HepG2 (cell line): ENCODE data around the gene RBM45. TPM values are rescaled to one million over a fixed set of nuclear protein-coding genes. Genes with fewer than 3 reads are reported as not detected.

ENCODE experiments used
- AKAP8 ChIP-seq: sonication (generic); formaldehyde crosslinking; IDR thresholded peaks from 2 replicates; pipeline ENCODE4 v1.5.1; 2020; ENCODE audit warnings: mild to moderate bottlenecking, missing genetic modification reagents
- CBX1 ChIP-seq: IDR thresholded peaks from one replicate; pipeline ENCODE4 v1.6.1; 2016; ENCODE audit warnings: antibody characterized with exemption, low read depth
- DR1 ChIP-seq: sonication (generic); formaldehyde crosslinking; IDR thresholded peaks from 2 replicates; pipeline ENCODE4 v1.8.0; 2021; ENCODE audit warnings: mild to moderate bottlenecking, missing genetic modification reagents, inconsistent platforms
- JARID2 ChIP-seq: sonication (generic); formaldehyde crosslinking; IDR thresholded peaks from 2 replicates; pipeline ENCODE4 v1.8.1; 2023; ENCODE audit warnings: missing genetic modification reagents, inconsistent platforms; ENCODE audit not compliant: insufficient replicate concordance
- NFIC ChIP-seq: IDR thresholded peaks from 2 replicates; pipeline ENCODE4 v1.6.1; 2012; ENCODE audit warnings: mild to moderate bottlenecking, low read length, inconsistent platforms
- NFRKB ChIP-seq: fragments of 450-650 bp; IDR thresholded peaks from 2 replicates; pipeline ENCODE4 v1.6.1; 2017
- NONO ChIP-seq, 2 experiments: fragments of 450-650 bp in 1 of 2; sonication (generic) in 1 of 2; formaldehyde crosslinking in 1 of 2; IDR thresholded peaks in 1 of 2; conservative IDR thresholded peaks in 1 of 2; 2 replicates each; pipeline versions ENCODE4 v1.6.1 to v1.8.0; 2017 to 2022; ENCODE audit warnings: mild to moderate bottlenecking in 1 of 2, missing genetic modification reagents in 1 of 2, moderate library complexity in 1 of 2
- PPARG ChIP-seq: conservative IDR thresholded peaks from 2 replicates; pipeline ENCODE4 v1.6.1; 2016; ENCODE audit warnings: missing biosample characterization, missing genetic modification reagents
- RBM22 ChIP-seq: fragments of 200-400 bp; formaldehyde crosslinking; optimal IDR thresholded peaks from 2 replicates; pipeline ENCODE3; 2017; ENCODE audit warnings: mild to moderate bottlenecking, low read length, moderate library complexity
- RELA ChIP-seq: sonication (generic); formaldehyde crosslinking; IDR thresholded peaks from 2 replicates; pipeline ENCODE4 v1.4.0; 2020; ENCODE audit warnings: missing genetic modification reagents
- RFX5 ChIP-seq: IDR thresholded peaks from 2 replicates; pipeline ENCODE4 v1.6.1; 2011; ENCODE audit warnings: low read depth, low read length, improper control_type of control experiment
- SOX5 ChIP-seq: IDR thresholded peaks from 2 replicates; pipeline ENCODE4 v1.6.1; 2016; ENCODE audit warnings: borderline replicate concordance
- XRCC5 ChIP-seq: fragments of 200-400 bp; formaldehyde crosslinking; optimal IDR thresholded peaks from 2 replicates; pipeline ENCODE3; 2017; ENCODE audit warnings: mild to moderate bottlenecking, low read length
- ZNF101 ChIP-seq: sonication (generic); formaldehyde crosslinking; IDR thresholded peaks from 2 replicates; pipeline ENCODE4 v1.4.0; 2020; ENCODE audit warnings: mild to moderate bottlenecking, low read depth, missing genetic modification reagents, borderline replicate concordance
- ZNF232 ChIP-seq: sonication (generic); formaldehyde crosslinking; IDR thresholded peaks from 2 replicates; pipeline ENCODE4 v1.4.0; 2020; ENCODE audit warnings: missing genetic modification reagents, borderline replicate concordance
- ZNF3 ChIP-seq: IDR thresholded peaks from 2 replicates; pipeline ENCODE4 v1.7.0; 2017; ENCODE audit warnings: inconsistent platforms
- ZNF329 ChIP-seq: sonication (generic); formaldehyde crosslinking; IDR thresholded peaks from 2 replicates; pipeline ENCODE4 v1.9.0; 2021; ENCODE audit warnings: low read depth, mild to moderate bottlenecking, missing genetic modification reagents
- ZNF383 ChIP-seq: sonication (generic); formaldehyde crosslinking; IDR thresholded peaks from 2 replicates; pipeline ENCODE4 v1.4.0; 2020; ENCODE audit warnings: missing genetic modification reagents, mild to moderate bottlenecking, borderline replicate concordance
- ZNF563 ChIP-seq: sonication (generic); formaldehyde crosslinking; IDR thresholded peaks from 2 replicates; pipeline ENCODE4 v1.8.0; 2022; ENCODE audit warnings: mild to moderate bottlenecking, moderate library complexity, missing genetic modification reagents
- polyA plus RNA-seq, 8 experiments: library from polyadenylated mRNA; depleted of rRNA in 3 of 8; stranded (reverse) in 7 of 8; unstranded in 1 of 8; fragments of >200 nt; fragmentation: Illumina TruSeq in 4 of 8; extraction: Trizol in 4 of 8; gene quantifications; 2 replicates each; pipeline versions ENCODE4 v1.2.1 to v1.2.3, GENCODE V29; 2011 to 2016; ENCODE audit warnings: low read depth in 4 of 8, missing spikeins in 1 of 8, mixed read lengths in 1 of 8; ENCODE audit not compliant: insufficient read depth in 1 of 8
- total RNA-seq, 5 experiments: library from RNA; depleted of rRNA; stranded (reverse); fragments of >200 nt; fragmentation: Illumina TruSeq; extraction: Trizol; gene quantifications; 2 replicates each; pipeline ENCODE4 v1.2.3, GENCODE V29; 2016; ENCODE audit warnings: low read depth in 1 of 5
- TF ChIP-seq, protein P1 (sequence below): sonication (generic); formaldehyde crosslinking; IDR thresholded peaks from 2 replicates; pipeline ENCODE4 v1.8.0; 2022; ENCODE audit warnings: missing genetic modification reagents, mild to moderate bottlenecking, inconsistent platforms, borderline replicate concordance
- TF ChIP-seq, protein P2 (sequence below): sonication (generic); formaldehyde crosslinking; conservative IDR thresholded peaks from 2 replicates; pipeline ENCODE4 v1.4.0; 2020; ENCODE audit warnings: mild to moderate bottlenecking, missing genetic modification reagents, moderate library complexity
- TF ChIP-seq, protein P3 (sequence below), 2 experiments: sonication (generic) in 1 of 2; formaldehyde crosslinking in 1 of 2; IDR thresholded peaks; 2 replicates each; pipeline versions ENCODE4 v1.5.1 to v1.6.1; 2011 to 2020; ENCODE audit warnings: borderline replicate concordance in 1 of 2, low read depth in 1 of 2, low read length in 1 of 2, mild to moderate bottlenecking in 1 of 2, missing genetic modification reagents in 1 of 2, moderate library complexity in 1 of 2

RBM45 gene
- total and polyA plus RNA-seq, 2 of the 13 experiments (the other 11 are each of a cell fraction or from before 2014, with no cell fraction given) = 5.7 to 25.2 TPM

DNA sequence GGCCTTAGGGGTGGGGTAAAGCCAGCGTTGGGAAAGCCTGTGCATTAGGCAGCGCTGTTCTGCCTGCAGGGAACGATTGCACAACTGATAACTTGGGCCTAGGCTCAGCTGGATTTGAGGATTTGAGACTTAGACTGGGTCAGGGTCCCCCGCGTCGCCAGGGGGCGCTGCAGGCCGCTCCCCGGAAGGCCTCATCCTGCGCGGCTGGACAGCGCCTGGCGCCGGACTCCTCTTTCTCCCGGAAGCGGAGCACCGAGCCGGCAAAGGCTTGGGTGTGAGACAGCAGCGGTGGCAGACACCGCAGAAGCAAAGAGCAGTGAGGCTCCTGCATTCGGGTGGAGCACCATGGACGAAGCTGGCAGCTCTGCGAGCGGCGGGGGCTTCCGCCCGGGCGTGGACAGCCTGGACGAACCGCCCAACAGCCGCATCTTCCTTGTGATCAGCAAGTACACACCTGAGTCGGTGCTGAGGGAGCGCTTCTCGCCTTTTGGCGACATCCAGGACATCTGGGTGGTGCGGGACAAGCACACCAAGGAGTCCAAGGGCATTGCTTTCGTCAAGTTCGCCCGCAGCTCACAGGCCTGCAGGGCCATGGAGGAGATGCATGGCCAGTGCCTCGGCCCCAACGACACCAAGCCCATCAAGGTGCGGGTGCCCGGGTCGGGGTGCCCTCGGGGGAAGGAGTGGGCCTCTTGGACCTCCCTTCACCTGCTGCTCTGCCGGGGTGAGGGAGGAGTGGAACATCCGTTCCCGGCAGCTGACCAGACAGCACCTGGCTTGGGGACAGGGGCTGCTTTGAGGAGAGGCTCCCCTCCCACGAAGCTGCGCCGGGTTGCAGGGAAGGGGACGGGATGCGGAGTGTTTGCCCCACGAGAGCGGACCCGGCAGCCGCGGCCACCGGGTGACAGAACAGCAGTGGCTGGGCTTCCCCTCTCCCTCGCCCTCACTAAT lies at the start of gene RBM45 (continued):
- TF ChIP-seq, protein P1, sequence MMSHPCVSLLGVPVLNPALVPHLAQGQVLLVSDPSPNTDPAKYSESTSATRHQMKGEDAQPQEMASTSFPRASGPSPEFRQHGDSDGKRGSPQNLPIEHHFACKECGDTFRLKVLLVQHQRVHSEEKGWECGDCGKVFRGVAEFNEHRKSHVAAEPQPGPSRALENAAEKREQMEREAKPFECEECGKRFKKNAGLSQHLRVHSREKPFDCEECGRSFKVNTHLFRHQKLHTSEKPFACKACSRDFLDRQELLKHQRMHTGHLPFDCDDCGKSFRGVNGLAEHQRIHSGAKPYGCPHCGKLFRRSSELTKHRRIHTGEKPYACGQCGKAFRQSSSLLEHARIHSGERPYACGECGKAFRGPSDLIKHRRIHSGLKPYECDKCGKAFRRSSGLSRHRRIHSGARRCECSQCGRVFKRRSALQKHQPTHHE (CRISPR knock-in tag) = peak; percentile 87; the same call in 1 of the 2 replicates
- peak; percentile 95 for TF ChIP-seq CBX1
- TF ChIP-seq ZNF101 (CRISPR knock-in tag) = no peak
- TF ChIP-seq PPARG (CRISPR knock-in tag) = peak; percentile 80
- TF ChIP-seq, protein P2, sequence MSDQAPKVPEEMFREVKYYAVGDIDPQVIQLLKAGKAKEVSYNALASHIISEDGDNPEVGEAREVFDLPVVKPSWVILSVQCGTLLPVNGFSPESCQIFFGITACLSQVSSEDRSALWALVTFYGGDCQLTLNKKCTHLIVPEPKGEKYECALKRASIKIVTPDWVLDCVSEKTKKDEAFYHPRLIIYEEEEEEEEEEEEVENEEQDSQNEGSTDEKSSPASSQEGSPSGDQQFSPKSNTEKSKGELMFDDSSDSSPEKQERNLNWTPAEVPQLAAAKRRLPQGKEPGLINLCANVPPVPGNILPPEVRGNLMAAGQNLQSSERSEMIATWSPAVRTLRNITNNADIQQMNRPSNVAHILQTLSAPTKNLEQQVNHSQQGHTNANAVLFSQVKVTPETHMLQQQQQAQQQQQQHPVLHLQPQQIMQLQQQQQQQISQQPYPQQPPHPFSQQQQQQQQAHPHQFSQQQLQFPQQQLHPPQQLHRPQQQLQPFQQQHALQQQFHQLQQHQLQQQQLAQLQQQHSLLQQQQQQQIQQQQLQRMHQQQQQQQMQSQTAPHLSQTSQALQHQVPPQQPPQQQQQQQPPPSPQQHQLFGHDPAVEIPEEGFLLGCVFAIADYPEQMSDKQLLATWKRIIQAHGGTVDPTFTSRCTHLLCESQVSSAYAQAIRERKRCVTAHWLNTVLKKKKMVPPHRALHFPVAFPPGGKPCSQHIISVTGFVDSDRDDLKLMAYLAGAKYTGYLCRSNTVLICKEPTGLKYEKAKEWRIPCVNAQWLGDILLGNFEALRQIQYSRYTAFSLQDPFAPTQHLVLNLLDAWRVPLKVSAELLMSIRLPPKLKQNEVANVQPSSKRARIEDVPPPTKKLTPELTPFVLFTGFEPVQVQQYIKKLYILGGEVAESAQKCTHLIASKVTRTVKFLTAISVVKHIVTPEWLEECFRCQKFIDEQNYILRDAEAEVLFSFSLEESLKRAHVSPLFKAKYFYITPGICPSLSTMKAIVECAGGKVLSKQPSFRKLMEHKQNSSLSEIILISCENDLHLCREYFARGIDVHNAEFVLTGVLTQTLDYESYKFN (CRISPR knock-in tag) = peak; percentile 66
- no peak; the same call in 1 of the 2 replicates for TF ChIP-seq AKAP8 (CRISPR knock-in tag)
- TF ChIP-seq RFX5 = peak; percentile 43; the same call in 1 of the 2 replicates
- TF ChIP-seq ZNF563 = peak; percentile 94
- peak; percentile 94 for TF ChIP-seq ZNF329 (CRISPR knock-in tag)
- peak; percentile 84; the same call in 1 of the 2 replicates for TF ChIP-seq ZNF383
- TF ChIP-seq RBM22 = peak; percentile 71
- TF ChIP-seq ZNF232 (CRISPR knock-in tag) = no peak; the same call in 1 of the 2 replicates
- TF ChIP-seq ZNF3 (CRISPR knock-in tag) = 0 out of 2 replicates have a peak, but pooled peaks have one; percentile 37
- no peak for TF ChIP-seq RELA (CRISPR knock-in tag)
- TF ChIP-seq XRCC5 = peak; percentile 100
- TF ChIP-seq NFIC = peak; percentile 50; the same call in 1 of the 2 replicates
- TF ChIP-seq NFRKB = no peak
- no peak for TF ChIP-seq JARID2
- peak; percentile 95 for TF ChIP-seq DR1 (CRISPR knock-in tag)
- peak; percentile 84 for TF ChIP-seq SOX5 (CRISPR knock-in tag)
- no peak for TF ChIP-seq NONO (IDR thresholded peaks at IDR 0.05)
- TF ChIP-seq NONO (CRISPR knock-in tag; conservative IDR thresholded peaks at IDR 0.05) = peak; percentile 100
- TF ChIP-seq, protein P3, sequence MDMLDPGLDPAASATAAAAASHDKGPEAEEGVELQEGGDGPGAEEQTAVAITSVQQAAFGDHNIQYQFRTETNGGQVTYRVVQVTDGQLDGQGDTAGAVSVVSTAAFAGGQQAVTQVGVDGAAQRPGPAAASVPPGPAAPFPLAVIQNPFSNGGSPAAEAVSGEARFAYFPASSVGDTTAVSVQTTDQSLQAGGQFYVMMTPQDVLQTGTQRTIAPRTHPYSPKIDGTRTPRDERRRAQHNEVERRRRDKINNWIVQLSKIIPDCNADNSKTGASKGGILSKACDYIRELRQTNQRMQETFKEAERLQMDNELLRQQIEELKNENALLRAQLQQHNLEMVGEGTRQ (IDR thresholded peaks at IDR 0.05; ENCODE audit: low read depth, low read length) = no peak
- TF ChIP-seq, protein P3 (CRISPR knock-in tag; IDR thresholded peaks at IDR 0.05; ENCODE audit: borderline replicate concordance) = peak; percentile 61; the same call in 1 of the 2 replicates
